Left lobe of liver (tissue), 2 donors: ENCODE measurements around the gene PRICKLE1. TPM values are rescaled to one million over a fixed set of nuclear protein-coding genes. Genes with fewer than 3 reads are reported as not detected.
A peak's percentile ranks its signal among the peaks of the same experiment; 100 is the strongest.

Experiments used
- ATAC-seq: fragments of 200-7000 bp; cut with Tn5 transposase; one replicate; pipeline ENCODE4 v1.9.1; 2020; ENCODE audit warnings: mild to moderate bottlenecking, moderate library complexity
- DNase-seq: peaks from one replicate; pipeline ENCODE4 v3.0.0-alpha.2; 2020; ENCODE audit warnings: low spot score
- total RNA-seq: library from RNA; stranded (reverse); gene quantifications from one replicate; pipeline ENCODE4 v1.2.1, GENCODE V29; 2021
- donor health status: DM: no; HTN: no; CAD: no; lungs with moderate emphysema.
- donor health status: DM: no; HTN: yes; CAD: no.

PRICKLE1 gene
- total RNA-seq, 1 donor from 2014 or later = 1.9 TPM

- ATAC-seq (peak; percentile 44), DNase-seq (no peak)
Observed at GRCh38 chr12:42590330-42590934, 886 bp upstream of the PRICKLE1 start.

GRCh38 chr12:42588524-42589464 is 752 bp downstream of the PRICKLE1 start:
- ATAC-seq (peak; percentile 35), DNase-seq (no peak)

- ATAC-seq = no peak
- no peak for DNase-seq
Observed at GRCh38 chr12:42587601-42588523, 1.7 kb downstream of the PRICKLE1 start.

- DNase-seq (no peak), ATAC-seq (no peak)
Observed at GRCh38 chr12:42586268-42586667, 3.3 kb downstream of the PRICKLE1 start.

GRCh38 chr12:42585841-42586216 is 3.7 kb downstream of the PRICKLE1 start:
- DNase-seq (no peak), ATAC-seq (no peak)

GRCh38 chr12:42585154-42585840 is 4.2 kb downstream of the PRICKLE1 start:
- ATAC-seq (no peak), DNase-seq (no peak)

GRCh38 chr12:42584651-42585111 is 4.9 kb downstream of the PRICKLE1 start:
- ATAC-seq (no peak), DNase-seq (no peak)

- no peak for ATAC-seq
- no peak for DNase-seq
Observed at GRCh38 chr12:42583016-42583415, 6.5 kb downstream of the PRICKLE1 start.

- no peak for ATAC-seq
Observed at GRCh38 chr12:42582498-42582897, 7.0 kb downstream of the PRICKLE1 start.

GRCh38 chr12:42582050-42582449 is 7.5 kb downstream of the PRICKLE1 start:
- ATAC-seq (no peak), DNase-seq (no peak)

More at GRCh38 chr12:42582498-42582897, 7.0 kb downstream of the PRICKLE1 start:
- no peak for DNase-seq

GRCh38 chr12:42576374-42576773 is 13.2 kb downstream of the PRICKLE1 start:
- no peak for ATAC-seq

GRCh38 chr12:42575717-42576116 is 13.8 kb downstream of the PRICKLE1 start:
- no peak for ATAC-seq
- no peak for DNase-seq

More at GRCh38 chr12:42576374-42576773, 13.2 kb downstream of the PRICKLE1 start:
- DNase-seq = no peak

- ATAC-seq (no peak), DNase-seq (no peak)
Observed at GRCh38 chr12:42574851-42575266, 14.7 kb downstream of the PRICKLE1 start.

- DNase-seq (no peak), ATAC-seq (no peak)
Observed at GRCh38 chr12:42571327-42572009, 18.1 kb downstream of the PRICKLE1 start.

GRCh38 chr12:42570076-42570475 is 19.5 kb downstream of the PRICKLE1 start:
- ATAC-seq (no peak), DNase-seq (no peak)

GRCh38 chr12:42568952-42569915 is 20.3 kb downstream of the PRICKLE1 start:
- no peak for DNase-seq
- peak; percentile 75 for ATAC-seq

GRCh38 chr12:42565633-42566032 is 23.9 kb downstream of the PRICKLE1 start:
- ATAC-seq = peak; percentile 31

GRCh38 chr12:42564996-42565395 is 24.6 kb downstream of the PRICKLE1 start:
- DNase-seq (no peak), ATAC-seq (no peak)

More at GRCh38 chr12:42565633-42566032, 23.9 kb downstream of the PRICKLE1 start:
- DNase-seq = no peak
